Measurements from ENCODE around the gene PC. TPM values are rescaled to one million over a fixed set of nuclear protein-coding genes. Genes with fewer than 3 reads are reported as not detected.

The PC gene
- total RNA-seq, 1 donor from 2014 or later = 5.0 TPM

- H3K27ac Mint-ChIP-seq = no peak overlapping the region
- ATAC-seq (ENCODE audit: low read depth) (no peak), DNase-seq (no peak)
- H3K9me3 Mint-ChIP-seq = no peaks in the 10 kb centered on the region
- TF ChIP-seq, protein P1, sequence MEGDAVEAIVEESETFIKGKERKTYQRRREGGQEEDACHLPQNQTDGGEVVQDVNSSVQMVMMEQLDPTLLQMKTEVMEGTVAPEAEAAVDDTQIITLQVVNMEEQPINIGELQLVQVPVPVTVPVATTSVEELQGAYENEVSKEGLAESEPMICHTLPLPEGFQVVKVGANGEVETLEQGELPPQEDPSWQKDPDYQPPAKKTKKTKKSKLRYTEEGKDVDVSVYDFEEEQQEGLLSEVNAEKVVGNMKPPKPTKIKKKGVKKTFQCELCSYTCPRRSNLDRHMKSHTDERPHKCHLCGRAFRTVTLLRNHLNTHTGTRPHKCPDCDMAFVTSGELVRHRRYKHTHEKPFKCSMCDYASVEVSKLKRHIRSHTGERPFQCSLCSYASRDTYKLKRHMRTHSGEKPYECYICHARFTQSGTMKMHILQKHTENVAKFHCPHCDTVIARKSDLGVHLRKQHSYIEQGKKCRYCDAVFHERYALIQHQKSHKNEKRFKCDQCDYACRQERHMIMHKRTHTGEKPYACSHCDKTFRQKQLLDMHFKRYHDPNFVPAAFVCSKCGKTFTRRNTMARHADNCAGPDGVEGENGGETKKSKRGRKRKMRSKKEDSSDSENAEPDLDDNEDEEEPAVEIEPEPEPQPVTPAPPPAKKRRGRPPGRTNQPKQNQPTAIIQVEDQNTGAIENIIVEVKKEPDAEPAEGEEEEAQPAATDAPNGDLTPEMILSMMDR (IDR thresholded peaks at IDR 0.05) = no peak
- ChIA-PET CTCF (no interaction called here), POLR2A (no interaction called here)
- H3K27me3 Mint-ChIP-seq = no peaks in the 10 kb centered on the region
- H3K36me3 Mint-ChIP-seq (ENCODE audit: low read depth) = no peaks in the 10 kb centered on the region
- no peak overlapping the region for H3K4me3 Mint-ChIP-seq
- H3K4me1 Mint-ChIP-seq = no peaks in the 10 kb centered on the region
- intact Hi-C loops (cut with micrococcal nuclease) = no loop called here
Observed at GRCh38 chr11:66904561-66904960, 53.6 kb downstream of the PC start.

DNA sequence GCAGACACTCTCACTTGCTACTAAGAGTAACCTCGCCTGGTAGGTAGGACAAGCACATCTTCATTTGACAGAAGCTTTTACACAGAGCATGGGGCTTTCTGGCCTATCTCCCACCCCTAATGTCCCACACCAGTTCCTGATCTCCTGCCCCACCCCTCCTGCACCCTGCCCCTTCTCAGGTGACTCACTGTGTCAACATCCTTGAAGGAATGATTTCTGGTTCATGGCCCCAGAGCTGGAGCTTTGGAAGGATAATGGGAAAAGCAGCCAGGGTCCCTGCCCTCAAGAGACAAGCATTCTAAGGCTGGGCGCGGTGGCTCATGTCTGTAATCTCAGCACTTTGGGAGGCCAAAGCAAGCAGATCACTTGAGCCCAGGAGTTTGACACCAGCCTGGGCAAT lies 54.1 kb downstream of the PC start:
- no peaks in the 10 kb centered on the region for H3K27me3 Mint-ChIP-seq
- ATAC-seq (ENCODE audit: low read depth) = no peak
- H3K9me3 Mint-ChIP-seq = no peaks in the 10 kb centered on the region
- no peak for DNase-seq
- CTCF ChIA-PET = interaction anchor here (0.6 kb wide), 1 partner anchor 187 kb away, joined by 4 read pairs; no protein-coding TSS in a partner anchor
- intact Hi-C loops (cut with micrococcal nuclease) = no loop called here
- H3K4me1 Mint-ChIP-seq = no peaks in the 10 kb centered on the region
- H3K4me3 Mint-ChIP-seq = no peak overlapping the region
- POLR2A ChIA-PET = no interaction called here
- H3K36me3 Mint-ChIP-seq (ENCODE audit: low read depth) = no peaks in the 10 kb centered on the region
- H3K27ac Mint-ChIP-seq = no peak overlapping the region
- TF ChIP-seq, protein P1 (IDR thresholded peaks at IDR 0.05) = no peak

DNA sequence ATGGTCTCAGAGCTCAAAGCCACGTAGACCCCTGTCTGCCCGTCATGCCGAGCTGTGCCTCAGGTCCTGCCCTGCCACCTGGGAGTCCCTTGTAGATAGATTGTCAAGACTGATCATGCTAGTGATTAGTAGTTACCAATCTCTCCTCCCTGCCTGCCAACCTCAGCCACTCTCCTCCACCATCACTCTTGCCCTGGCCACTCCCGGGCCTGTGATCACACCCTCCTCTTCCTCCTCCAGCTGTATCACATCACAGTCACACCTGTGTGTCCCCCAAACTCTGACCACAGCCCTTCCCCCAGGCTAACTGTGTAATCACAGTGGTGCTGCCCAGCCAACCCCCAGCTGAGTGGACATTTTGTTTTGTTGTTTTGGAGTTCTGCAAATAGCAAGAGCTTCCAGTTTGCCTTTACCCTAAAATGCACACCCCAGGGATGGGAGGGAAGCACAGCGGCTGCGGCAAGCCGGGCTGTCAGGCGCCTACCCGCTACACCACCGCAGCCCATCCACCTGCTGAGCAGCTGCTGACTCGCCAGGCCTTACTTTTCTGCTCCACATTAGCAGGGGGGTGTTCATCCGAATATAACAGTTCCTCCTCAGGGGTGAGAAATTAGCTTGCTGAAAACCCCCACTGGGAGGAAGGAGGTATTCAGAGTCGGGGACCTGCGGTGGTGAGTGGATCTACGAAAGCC lies 55.6 kb downstream of the PC start:
- Mint-ChIP-seq H3K9me3 (no peaks in the 10 kb centered on the region), H3K36me3 (ENCODE audit: low read depth) (no peaks in the 10 kb centered on the region), H3K4me1 (no peaks in the 10 kb centered on the region), H3K27me3 (no peaks in the 10 kb centered on the region), H3K27ac (no peak overlapping the region), H3K4me3 (no peak overlapping the region)
- intact Hi-C loops (cut with micrococcal nuclease) = no loop called here
- ATAC-seq (ENCODE audit: low read depth) (no peak), DNase-seq (no peak)
- POLR2A ChIA-PET = no interaction called here
- CTCF ChIA-PET = no interaction called here
- TF ChIP-seq, protein P1 (IDR thresholded peaks at IDR 0.05) = no peak

- H3K4me1 Mint-ChIP-seq = no peaks in the 10 kb centered on the region
- ChIA-PET POLR2A (no interaction called here), CTCF (no interaction called here)
- intact Hi-C loops (cut with micrococcal nuclease) = no loop called here
- no peak for ATAC-seq (ENCODE audit: low read depth)
- no peaks in the 10 kb centered on the region for H3K9me3 Mint-ChIP-seq
- DNase-seq = no peak
- H3K27me3 Mint-ChIP-seq = no peaks in the 10 kb centered on the region
- H3K4me3 Mint-ChIP-seq = no peak overlapping the region
- no peaks in the 10 kb centered on the region for H3K36me3 Mint-ChIP-seq (ENCODE audit: low read depth)
- TF ChIP-seq, protein P1 (IDR thresholded peaks at IDR 0.05) = no peak
- no peak overlapping the region for H3K27ac Mint-ChIP-seq
Observed at GRCh38 chr11:66901964-66902390, 56.2 kb downstream of the PC start.

- TF ChIP-seq, protein P1 (IDR thresholded peaks at IDR 0.05) = no peak
- ATAC-seq (ENCODE audit: low read depth) (no peak), DNase-seq (no peak)
- Mint-ChIP-seq H3K36me3 (ENCODE audit: low read depth) (no peaks in the 10 kb centered on the region), H3K9me3 (no peaks in the 10 kb centered on the region), H3K4me3 (no peak overlapping the region), H3K27ac (no peak overlapping the region), H3K27me3 (peaks cover 16% of the 10 kb centered on the region), H3K4me1 (peaks cover 3% of the 10 kb centered on the region)
- ChIA-PET CTCF (no interaction called here), POLR2A (no interaction called here)
- intact Hi-C loops (cut with micrococcal nuclease) = no loop called here
Observed at GRCh38 chr11:66894141-66894540, 64.0 kb downstream of the PC start.

Data from activated B cell treated with CpG ODN at 0.5 μM for 24 hours (primary cell).